GM19452 (cell line): Measurements from ENCODE around the gene PRKD1.
"Not testable (repeated sequence)": the region's sequence is repeated elsewhere in the genome, so short reads cannot be mapped to it uniquely, and the experiment has no call there.

Source experiments
- ATAC-seq: cut with Tn5 transposase; IDR thresholded peaks from one replicate; pipeline ENCODE4 v1.9.1; 2021; ENCODE audit not compliant: unreplicated experiment

Gene PRKD1

GRCh38 chr14:29749327-29749726 is 178.3 kb downstream of the PRKD1 start:
- ATAC-seq, result no peak

DNA sequence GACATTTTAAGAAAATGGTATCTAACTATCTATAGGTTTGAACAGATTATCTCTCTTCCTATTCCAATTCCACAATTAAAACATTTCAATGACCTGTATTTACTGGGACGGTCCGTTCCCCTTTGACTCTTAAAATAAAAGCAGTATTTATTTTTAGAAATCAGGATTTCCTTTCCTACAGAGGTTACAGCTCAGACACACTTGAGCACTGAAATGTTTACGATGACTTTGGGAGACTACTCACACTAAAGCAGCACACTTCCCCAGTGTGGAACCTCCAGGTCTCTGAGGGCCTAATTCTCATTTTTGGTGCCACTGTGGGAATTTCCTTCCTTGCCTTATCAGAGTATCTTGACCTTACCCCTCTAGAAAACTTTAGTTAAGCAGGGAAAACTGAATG is 181.8 kb downstream of the PRKD1 start:
- no peak for ATAC-seq

DNA sequence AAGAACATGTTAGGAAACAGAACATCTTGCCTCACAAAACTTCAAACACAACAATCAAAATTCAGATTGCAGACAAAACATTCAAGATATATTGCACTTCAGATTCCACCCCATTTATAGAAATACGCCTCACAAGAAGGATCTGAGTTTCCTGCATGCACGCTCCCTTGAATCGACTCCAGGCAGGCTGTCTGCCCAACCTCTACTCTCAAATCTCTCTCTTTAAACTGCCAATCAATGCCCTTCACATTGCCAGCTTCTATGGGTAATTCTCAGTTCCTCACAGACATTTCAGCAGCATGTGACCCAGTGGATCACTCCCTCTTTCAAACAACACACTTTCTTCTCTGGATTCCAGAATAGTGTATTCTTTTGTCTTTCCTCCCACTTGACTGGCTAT is 184.1 kb downstream of the PRKD1 start:
- ATAC-seq, result no peak

- no peak for ATAC-seq
These were observed 185.7 kb downstream of the PRKD1 start for GRCh38 chr14:29741909-29742401.

DNA sequence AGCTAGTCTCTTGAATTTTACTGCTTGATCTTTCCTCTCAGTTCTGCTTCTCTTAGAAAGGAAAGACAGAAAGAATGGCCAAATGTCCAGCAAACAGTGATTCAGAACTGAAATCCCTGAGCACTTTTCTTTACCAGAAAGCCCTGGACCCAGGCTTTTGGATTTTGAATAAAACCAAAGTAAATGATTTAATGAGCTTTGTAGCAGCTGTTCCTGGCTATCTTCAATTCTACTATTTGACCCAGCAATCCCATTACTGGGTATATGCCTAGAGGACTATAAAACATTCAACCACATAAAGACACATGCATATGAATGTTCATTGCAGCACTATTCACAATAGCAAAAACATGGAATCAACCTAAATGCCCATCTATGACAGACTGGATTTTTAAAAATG is 187.2 kb downstream of the PRKD1 start:
- ATAC-seq, result no peak

GRCh38 chr14:29738950-29739349 is 188.7 kb downstream of the PRKD1 start:
- no peak for ATAC-seq

DNA sequence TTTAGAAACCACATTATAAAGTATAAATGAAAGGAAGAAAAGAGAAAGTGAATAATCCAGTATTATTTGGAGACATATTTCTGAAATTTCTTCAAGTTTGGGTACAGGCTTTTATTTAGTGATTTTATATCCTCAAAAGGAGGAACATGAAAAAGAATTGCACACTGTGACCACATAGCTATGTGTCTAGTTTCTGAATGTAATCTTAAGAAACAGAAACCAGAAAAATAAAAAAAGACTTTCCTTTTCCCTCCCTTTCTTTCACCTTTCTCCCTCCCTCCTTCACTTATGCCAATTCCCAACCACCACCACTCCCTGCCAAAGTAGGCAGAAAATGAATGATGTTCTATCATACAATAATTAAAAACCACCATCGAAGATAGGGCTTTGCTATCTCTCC is 189.6 kb downstream of the PRKD1 start:
- no peak for ATAC-seq

DNA sequence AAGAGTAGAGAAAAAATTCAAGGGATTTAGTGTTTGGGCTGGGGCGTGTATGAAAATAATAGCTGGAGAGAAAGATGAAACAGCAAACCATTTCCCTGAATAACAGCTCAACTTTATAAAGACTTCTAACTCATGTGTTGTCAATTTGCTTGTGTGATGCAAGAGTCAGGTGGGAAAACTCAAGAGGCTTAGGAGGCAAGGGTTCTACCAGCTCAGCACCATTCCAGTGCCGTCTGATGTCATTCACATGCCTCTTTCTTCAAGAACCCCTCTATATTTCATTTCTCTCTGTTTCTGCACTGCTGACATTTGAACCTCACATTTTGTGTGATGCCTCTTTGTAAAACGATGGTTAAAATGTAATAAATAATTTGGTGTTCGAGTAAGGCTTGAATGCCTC is 192.2 kb downstream of the PRKD1 start:
- no peak for ATAC-seq

- no peak for ATAC-seq
These were observed 192.9 kb downstream of the PRKD1 start for GRCh38 chr14:29734732-29735131.

GRCh38 chr14:29726560-29727331 is 200.9 kb downstream of the PRKD1 start:
- ATAC-seq, result not testable (repeated sequence)

GRCh38 chr14:29724991-29725390 is 202.7 kb downstream of the PRKD1 start:
- ATAC-seq, result no peak

DNA sequence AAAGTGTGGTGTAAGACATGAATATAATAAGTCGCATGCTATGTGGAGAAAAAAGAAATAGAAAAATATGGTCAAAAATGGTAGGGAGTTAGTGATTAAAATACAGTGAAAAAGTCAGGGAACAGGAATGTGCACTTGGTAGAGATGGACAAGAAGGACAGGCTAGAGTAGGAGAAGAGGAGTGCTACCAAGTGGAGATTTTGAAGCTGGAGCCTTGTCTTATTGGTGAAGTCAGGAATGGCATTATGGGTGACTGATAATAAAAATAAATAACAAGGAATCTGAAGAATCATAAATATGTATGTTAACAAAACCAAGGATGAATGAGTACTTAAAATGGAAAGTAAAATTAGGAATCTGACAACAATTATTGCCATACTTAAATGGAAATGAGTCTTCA is 204.8 kb downstream of the PRKD1 start:
- ATAC-seq, result no peak

DNA sequence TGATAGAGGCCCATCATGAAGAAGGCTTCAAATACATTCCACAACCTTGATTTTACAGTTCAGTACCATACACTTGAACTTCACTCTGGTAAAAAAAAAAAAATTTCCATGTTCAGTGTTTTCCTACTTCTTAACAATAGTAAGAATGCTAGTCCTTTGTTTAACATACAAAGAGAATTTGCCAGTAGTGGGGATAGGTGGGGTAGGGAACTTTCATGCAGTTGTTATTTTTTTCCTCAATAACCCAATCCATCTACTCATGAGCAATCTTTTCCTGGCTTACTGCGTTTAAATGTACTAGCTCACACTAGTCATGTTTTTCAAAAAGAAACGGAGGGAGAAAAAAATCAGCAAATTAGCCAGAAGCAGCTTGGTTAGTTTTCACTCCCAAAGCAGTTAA is 206.1 kb downstream of the PRKD1 start:
- no peak for ATAC-seq

DNA sequence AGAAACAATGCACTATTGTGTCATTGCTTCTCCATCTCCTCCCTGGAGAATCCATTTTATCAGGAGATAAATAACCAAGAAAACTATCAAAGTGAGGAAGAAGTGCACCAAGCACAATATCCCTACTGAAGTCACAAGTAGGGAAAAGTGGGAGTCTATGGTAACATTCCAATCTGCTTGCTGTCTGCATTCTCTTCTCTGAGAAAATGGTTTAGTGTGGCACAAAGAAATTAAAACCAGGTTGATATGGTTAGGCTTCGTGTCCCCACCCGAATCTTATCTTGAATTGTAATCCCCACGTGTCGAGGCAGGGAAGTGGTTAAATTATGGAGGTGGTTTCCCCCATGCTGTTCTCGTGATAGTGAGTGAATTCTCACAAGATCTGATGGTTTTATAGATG is 209.7 kb downstream of the PRKD1 start:
- no peak for ATAC-seq

DNA sequence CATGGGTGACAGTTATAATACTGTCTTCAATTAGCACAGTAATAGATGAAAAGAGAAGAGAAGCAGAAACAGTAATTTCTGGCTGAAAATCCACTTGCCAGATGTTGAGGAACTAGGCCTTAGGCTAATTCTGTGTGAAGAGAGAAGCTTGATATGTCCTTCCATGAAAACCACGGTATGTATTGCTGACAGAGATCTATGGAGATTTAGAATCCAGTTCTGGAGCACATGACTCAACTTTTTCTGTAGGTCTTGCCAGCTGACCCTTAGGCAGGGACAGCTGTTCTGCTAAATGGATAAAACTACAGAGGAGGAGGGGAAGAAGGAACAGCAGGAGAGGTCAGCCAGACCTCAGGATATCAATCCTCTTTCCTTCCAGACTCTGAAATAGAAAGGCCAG is 211.5 kb downstream of the PRKD1 start:
- no peak for ATAC-seq

DNA sequence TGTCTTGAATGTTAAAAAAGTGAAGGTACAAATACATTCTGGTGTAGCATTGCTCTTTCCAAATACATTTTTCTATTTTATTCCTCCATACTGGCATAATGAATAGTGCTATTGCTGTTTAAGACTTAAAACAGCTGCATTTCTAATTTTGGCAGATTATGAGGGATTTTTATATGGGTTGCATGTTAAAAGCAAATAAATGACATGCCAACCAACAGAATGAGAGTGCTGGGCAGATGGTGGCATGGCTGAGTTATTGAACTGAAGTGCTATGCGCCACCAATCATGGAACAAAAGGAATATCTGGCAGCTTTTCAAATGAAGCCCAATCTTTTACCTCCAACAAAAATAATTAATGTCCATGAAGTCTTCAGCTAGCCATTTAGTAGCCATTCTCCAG is 215.0 kb downstream of the PRKD1 start:
- ATAC-seq, result no peak

GRCh38 chr14:29710015-29710414 is 217.6 kb downstream of the PRKD1 start:
- no peak for ATAC-seq

DNA sequence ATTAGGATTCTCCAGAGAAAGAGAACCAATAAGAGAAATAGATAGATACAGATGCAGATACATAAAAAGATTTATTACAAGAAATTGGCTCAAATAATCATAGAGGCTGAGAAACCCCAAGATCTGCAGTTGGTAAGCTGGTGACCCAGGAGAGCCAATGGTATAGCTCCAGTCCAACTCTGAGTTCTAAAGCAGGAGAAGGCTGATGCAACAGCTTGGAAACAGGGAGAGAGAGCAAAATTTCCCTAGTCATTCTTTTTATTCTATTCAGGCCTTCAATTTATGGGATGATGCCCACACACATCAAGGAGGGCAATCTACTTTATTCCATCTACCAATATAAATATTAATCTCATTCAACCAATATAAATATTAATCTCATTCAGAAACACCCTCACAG is 218.2 kb downstream of the PRKD1 start:
- no peak for ATAC-seq

GRCh38 chr14:29706700-29707099 is 220.9 kb downstream of the PRKD1 start:
- ATAC-seq, result no peak

DNA sequence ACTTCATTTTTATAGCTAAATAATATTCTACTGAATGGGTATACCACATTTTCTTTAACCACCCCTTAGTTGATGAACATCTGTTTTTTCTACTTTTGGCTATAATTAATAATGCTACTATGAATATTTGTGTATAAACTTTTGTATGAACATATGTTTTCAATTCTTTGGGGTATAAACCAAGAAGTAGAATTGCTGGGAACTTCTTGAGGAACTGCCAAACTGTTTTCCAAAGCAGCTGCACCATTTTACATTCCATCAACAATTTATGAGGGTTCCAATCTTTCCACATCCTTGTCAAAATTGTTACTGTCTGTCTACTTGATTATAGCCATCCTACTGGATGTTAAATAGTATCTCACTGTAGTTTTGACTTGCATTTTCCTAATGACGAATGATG is 221.8 kb downstream of the PRKD1 start:
- ATAC-seq, result no peak

GRCh38 chr14:29689597-29689996 is 238.1 kb downstream of the PRKD1 start:
- ATAC-seq, result not testable (repeated sequence)

- no peak for ATAC-seq
These were observed 239.8 kb downstream of the PRKD1 start for GRCh38 chr14:29687866-29688265.
